Measurements from ENCODE around the gene IPPK. TPM values are rescaled to one million over a fixed set of nuclear protein-coding genes. Genes with fewer than 3 reads are reported as not detected.

The IPPK gene
- total RNA-seq, 1 donor from 2014 or later: 15.4 TPM

GRCh38 chr9:92704528-92704927, 34.6 kb upstream of the IPPK start:
- no peak for DNase-seq (ENCODE audit: extremely low read depth, low read depth, low spot score)

GRCh38 chr9:92696619-92697018, 26.7 kb upstream of the IPPK start:
- DNase-seq (ENCODE audit: extremely low read depth, low read depth, low spot score): no peak

GRCh38 chr9:92686954-92687353, 17.0 kb upstream of the IPPK start:
- no peak for DNase-seq (ENCODE audit: extremely low read depth, low read depth, low spot score)

GRCh38 chr9:92685022-92685421, 15.1 kb upstream of the IPPK start:
- no peak for DNase-seq (ENCODE audit: extremely low read depth, low read depth, low spot score)

- no peak for DNase-seq (ENCODE audit: extremely low read depth, low read depth, low spot score)
Measured at GRCh38 chr9:92682269-92682668, 12.3 kb upstream of the IPPK start.

- no peak for DNase-seq (ENCODE audit: extremely low read depth, low read depth, low spot score)
Measured at GRCh38 chr9:92680166-92681119, 10.5 kb upstream of the IPPK start.

GRCh38 chr9:92679413-92680165, 9.7 kb upstream of the IPPK start:
- no peak for DNase-seq (ENCODE audit: extremely low read depth, low read depth, low spot score)

- peak; percentile 73 for DNase-seq (ENCODE audit: extremely low read depth, low read depth, low spot score)
Measured at GRCh38 chr9:92671323-92671722, 1.4 kb upstream of the IPPK start.

GRCh38 chr9:92669527-92669889, 423 bp downstream of the IPPK start:
- DNase-seq (ENCODE audit: extremely low read depth, low read depth, low spot score): no peak

- DNase-seq (ENCODE audit: extremely low read depth, low read depth, low spot score): no peak
Measured at GRCh38 chr9:92668746-92669526, 995 bp downstream of the IPPK start.

GRCh38 chr9:92666912-92667532, 2.9 kb downstream of the IPPK start:
- no peak for DNase-seq (ENCODE audit: extremely low read depth, low read depth, low spot score)

- no peak for DNase-seq (ENCODE audit: extremely low read depth, low read depth, low spot score)
Measured at GRCh38 chr9:92666236-92666635, 3.7 kb downstream of the IPPK start.

GRCh38 chr9:92665836-92666235, 4.1 kb downstream of the IPPK start:
- DNase-seq (ENCODE audit: extremely low read depth, low read depth, low spot score): no peak

GRCh38 chr9:92664394-92665152, 5.4 kb downstream of the IPPK start:
- no peak for DNase-seq (ENCODE audit: extremely low read depth, low read depth, low spot score)

GRCh38 chr9:92663951-92664350, 6.0 kb downstream of the IPPK start:
- DNase-seq (ENCODE audit: extremely low read depth, low read depth, low spot score): no peak

- no peak for DNase-seq (ENCODE audit: extremely low read depth, low read depth, low spot score)
Measured at GRCh38 chr9:92663126-92663525, 6.8 kb downstream of the IPPK start.

- DNase-seq (ENCODE audit: extremely low read depth, low read depth, low spot score): no peak
Measured at GRCh38 chr9:92661743-92662142, 8.2 kb downstream of the IPPK start.

GRCh38 chr9:92661127-92661526, 8.8 kb downstream of the IPPK start:
- DNase-seq (ENCODE audit: extremely low read depth, low read depth, low spot score): no peak

- no peak for DNase-seq (ENCODE audit: extremely low read depth, low read depth, low spot score)
Measured at GRCh38 chr9:92660266-92660665, 9.7 kb downstream of the IPPK start.

GRCh38 chr9:92659601-92660000, 10.3 kb downstream of the IPPK start:
- no peak for DNase-seq (ENCODE audit: extremely low read depth, low read depth, low spot score)

Measured in glomerular endothelial cell (primary cell).